HG03432 (cell line): Measurements from ENCODE around the gene MPND.
A peak's percentile ranks its signal among the peaks of the same experiment; 100 is the strongest.
"Not testable (repeated sequence)": the region's sequence is repeated elsewhere in the genome, so short reads cannot be mapped to it uniquely, and the experiment has no call there.

Experiments used
- ATAC-seq: cut with Tn5 transposase; IDR thresholded peaks from one replicate; pipeline ENCODE4 v1.9.1; 2021; ENCODE audit warnings: mild to moderate bottlenecking, moderate library complexity; ENCODE audit not compliant: unreplicated experiment

MPND gene

DNA sequence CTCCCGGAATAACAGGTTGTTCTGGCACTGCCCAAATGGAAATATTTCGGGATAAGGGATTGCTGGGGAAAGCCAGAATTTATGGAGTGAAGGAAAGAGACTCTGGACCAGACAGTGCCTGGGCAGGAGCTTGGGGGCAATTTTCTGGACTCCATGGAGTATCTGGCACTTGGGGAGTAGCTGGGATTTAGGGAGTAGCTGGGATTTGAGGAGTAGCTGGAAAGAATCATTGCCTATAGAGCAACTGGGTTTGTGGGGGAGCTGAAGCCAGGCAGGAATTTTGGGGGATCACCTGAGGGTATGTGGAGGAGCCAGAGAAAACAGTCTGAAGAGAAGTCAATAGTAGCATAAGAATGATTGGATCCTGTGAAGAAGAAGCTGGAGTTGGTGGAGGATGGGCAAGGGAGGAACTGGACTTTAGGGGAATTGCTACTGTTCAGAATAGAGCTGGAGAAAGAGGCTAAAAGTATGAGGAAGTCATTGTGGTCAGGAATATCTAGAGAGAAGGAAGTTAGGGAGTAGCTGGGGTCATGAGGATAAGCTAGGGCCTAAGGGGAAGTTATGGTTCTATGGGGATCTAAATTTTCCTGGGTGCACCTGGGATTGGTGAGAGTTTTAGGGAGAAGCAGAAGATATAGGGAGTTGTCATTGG lies 24.2 kb upstream of the MPND start:
- ATAC-seq = no peak

DNA sequence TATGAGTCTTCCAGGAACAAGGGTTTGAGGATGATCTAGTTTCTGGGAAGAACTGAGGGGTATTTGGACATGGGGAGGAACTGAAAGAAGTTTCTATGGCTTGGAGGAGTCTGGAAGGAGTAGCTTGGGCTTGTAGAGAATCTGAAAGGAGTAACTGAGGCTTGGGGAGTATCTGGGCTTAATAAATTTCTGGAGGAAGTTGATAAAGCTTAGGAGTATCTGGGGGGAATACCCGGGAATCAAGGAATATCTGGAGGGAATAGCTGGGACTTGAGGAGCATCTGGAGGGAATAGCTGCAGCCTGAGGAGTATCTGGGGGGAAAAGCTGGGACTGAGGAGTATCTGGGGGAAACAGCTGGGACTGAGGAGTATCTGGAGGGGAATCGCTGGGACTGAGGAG lies 22.9 kb upstream of the MPND start:
- ATAC-seq = no peak

DNA sequence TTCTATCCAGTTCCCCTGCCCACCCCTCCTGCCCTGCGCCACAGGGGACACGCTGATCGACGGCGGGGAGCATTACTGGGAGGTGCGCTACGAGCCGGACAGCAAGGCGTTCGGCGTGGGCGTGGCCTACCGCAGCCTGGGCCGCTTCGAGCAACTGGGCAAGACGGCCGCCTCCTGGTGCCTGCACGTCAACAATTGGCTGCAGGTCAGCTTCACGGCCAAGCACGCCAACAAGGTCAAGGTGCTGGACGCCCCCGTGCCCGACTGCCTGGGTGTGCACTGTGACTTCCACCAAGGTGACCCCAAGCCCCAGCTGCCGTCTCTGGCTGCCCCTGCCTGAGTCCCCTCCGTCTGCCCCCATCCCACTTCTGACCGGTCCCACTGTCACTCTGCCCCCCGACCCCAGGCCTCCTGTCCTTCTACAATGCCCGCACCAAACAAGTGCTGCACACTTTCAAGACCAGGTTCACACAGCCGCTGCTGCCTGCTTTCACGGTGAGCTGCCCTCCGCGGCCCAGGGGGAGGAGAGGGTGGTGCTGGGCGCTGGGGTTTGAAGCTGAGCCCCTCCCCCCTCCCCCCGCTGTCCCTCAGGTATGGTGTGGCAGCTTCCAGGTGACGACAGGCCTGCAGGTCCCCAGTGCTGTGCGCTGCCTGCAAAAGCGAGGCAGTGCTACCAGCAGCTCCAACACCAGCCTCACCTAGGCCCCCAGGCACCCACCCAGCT lies 20.3 kb upstream of the MPND start:
- ATAC-seq = no peak

DNA sequence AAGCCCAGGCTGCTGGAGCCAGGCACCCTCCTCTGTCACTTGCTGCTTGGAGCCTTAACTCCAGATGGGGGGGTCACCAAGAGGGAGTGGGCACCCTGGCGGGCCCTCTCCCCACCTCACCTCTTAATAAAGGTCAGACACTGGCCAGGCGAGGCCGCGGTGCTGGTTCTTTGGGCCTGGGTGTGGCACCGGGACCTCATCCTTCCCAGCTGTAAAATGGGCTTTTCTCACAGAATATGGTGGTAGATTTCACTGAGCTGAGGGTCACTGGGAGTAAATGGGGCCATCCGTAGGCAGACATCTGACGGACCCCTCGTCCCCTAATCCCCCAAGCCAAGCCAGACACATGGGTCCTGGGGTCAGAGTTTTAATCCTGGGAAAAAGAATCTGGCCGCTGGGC lies 19.7 kb upstream of the MPND start:
- no peak for ATAC-seq

DNA sequence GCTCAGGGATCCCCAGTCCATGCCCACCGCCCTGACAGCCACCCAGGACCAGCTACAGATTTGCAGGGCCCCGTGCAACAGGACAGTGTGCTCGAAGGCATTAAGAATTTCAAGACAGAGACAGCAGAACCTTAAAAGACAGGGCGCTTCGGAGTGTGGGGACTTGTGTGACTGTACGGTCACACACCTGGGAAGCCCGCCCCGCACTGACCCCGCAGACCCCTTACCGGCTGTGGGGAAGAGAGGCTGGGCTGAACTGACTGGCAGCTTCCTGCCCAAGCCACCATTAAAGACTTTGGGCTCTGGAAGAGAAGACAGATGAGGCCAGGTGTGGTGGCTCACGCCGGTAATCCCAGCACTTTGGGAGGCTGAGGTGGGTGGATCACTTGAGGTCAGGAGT lies 19.1 kb upstream of the MPND start:
- no peak for ATAC-seq

DNA sequence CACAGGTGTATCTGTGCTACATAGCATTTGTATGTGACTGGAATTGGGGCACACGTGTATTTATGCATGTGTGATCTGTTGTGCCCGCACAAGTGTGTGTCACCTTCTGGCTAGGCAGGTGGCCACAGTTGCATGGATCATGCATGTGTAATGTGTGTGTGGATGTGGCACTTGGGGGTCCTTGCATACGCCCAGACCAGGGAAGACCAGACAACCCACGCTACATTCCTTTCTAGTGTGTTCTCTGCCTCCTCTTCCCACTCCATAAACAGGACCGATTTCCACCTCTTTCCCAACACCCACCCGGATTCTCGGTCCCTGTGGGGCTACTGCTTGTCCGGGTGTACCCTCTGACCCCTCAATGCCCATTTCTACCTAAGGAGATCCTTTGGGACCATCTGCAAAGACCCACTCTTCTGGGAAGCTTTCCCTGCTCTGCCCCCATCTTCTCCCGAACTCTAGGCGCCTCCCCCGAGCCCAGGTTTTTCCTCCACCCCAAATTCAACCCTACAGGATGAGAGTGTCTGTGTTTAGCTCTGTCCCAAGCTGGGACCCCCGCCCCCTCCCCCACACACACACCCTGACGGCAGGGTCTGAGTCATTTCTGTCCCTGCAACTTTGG lies 17.0 kb upstream of the MPND start:
- ATAC-seq = no peak

DNA sequence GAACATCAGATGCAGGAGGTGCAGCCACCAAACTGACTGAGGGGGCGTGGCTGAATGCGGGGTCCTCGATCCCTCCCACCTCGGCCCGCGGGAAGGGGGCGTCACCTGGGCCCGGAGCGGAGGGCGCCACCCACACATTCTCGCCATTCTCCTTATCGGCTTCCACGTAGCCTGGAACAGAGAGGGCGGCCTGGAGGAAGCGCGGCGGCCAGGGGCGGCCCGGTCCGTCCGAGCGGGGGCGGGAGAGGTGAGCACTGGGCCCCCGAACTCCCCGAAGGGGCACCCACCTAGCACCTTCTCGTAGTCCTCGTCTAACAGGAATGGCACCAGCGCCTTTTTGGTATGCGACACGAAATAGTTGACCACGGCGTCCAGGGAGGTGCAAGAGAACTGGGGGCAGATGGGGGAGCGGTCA lies 16.5 kb upstream of the MPND start:
- no peak for ATAC-seq

DNA sequence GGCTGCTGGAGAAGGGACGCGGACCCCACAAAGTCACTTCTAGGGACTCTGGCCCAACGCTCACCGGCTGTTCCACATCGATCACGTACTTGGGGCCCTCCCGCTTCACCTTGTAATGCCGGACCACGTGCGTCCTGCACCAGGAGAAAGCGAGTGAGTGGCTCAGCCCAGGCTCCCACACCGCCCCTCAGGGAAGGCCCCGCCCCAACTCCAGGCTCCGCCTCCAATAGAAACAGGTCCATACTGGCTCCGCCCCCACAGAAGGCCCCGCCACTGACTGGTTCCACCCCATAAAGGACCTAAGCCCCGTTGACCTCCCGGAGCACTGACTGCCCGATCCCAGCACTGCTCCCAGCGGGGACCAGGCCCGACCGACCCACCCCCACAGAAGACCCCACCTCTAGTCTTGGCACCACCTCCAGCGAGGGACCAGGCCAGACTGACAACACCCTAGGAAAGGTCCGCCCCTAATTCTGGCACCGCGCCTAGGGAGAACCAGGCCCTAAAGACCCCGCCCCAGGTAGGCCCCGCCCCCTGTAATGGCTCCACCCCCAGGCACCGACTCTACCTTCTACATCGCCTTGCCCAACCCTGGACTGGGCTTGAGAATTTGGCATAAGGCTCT lies 16.0 kb upstream of the MPND start:
- ATAC-seq = peak; percentile 33

DNA sequence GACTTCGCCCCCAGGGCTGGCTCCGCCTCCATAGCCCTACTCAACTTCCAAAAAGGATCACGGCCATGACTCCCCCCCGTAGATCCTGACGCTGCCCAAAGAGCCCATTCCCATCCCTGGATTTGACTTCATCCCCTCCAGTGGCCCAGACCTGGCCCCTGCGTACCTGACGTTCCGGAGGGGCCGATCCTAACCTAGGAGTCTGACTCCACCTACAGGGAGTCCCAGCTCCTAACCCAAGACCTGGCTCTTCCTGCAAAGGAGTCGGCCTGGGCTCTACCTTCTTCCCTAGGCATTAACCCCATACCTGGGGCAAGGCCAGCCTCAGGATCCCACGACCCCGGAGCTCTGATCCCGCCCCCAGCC lies 15.5 kb upstream of the MPND start:
- peak; percentile 2 for ATAC-seq

DNA sequence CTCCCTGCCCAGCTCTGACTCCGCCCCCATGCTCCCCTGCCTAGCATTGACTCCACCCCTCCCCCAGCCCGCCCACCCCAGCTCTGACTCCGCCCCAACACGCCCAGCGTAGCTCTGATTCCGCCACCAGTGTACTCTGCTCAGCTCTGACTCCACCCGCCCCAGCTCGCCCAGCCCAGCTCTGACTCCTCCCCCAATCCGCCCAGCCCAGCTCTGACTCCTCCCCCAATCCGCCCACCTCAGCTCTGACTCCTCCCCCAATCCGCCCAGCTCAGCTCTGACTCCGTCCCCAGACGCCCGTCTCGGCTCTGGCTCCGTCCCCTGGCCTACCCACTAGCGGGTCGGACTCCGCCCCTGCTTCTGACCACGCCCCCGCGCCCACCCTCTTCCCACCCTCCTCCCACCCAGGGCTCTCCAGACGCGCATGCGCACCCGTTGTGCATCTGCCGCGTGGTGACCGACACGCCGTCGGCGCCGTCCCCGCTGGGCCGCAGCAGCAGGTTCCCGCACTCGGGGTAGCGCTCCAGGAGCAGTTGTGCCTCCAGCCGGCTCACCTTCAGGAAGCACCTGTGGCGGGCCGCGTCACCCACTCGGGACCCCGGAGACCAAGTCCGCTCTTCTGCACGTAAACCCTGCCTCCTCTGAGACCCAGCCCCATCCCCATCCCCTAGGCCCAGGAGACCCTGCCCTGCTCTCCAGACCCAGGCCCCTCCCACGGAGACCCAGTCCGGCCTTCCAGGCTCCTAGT lies 14.9 kb upstream of the MPND start:
- peak; percentile 77 for ATAC-seq

DNA sequence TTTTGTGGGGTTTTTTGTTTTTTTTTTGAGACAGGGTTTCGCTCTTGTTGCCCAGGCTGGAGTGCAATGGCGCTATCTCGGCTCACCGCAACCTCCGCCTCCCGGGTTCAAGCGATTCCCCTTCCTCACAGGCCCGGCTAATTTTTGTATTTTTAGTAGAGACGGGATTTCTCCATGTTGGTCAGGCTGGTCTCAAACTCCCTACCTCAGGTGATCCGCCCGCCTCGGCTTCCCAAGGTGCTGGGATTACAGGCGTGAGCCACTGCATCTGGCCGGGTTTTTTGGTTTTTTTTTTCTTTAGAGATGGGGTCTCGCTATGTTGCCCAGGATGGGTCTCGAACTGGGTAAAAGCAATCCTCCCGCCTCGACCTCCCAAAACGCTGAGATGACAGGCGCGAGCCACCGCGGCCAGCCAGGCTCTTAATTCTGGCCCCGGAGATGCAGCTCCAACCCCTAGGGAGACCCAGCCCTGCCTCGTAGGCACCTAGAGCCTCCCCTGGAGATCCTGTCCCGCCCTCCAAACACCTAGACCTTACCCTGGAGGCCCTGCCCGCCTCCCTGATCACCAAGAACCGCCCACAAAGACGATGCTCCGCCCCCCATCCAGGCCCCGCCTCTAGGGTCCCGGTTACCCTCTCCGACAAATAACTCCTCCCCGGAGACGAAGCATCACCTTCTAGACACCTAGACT lies 14.2 kb upstream of the MPND start:
- ATAC-seq = not testable (repeated sequence)

DNA sequence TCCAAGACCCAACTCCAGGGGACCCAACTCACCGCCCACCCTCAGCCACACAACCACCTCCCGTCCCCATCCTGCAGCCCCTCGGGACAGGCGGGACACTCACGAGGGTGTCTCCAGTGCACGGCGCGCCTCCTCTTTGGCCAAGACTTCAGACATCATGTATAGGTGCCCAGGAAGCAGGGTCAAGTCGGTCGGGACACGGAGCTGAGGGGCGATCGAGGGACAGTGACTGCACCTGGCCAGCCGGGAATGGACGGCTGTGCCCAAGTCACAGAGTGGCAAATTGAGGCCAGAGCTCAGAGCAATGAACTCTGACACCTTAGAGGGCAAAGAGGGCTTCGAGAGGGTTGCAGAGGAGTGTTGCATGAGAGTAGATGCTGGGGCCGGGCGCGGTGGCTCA lies 13.5 kb upstream of the MPND start:
- ATAC-seq = no peak

DNA sequence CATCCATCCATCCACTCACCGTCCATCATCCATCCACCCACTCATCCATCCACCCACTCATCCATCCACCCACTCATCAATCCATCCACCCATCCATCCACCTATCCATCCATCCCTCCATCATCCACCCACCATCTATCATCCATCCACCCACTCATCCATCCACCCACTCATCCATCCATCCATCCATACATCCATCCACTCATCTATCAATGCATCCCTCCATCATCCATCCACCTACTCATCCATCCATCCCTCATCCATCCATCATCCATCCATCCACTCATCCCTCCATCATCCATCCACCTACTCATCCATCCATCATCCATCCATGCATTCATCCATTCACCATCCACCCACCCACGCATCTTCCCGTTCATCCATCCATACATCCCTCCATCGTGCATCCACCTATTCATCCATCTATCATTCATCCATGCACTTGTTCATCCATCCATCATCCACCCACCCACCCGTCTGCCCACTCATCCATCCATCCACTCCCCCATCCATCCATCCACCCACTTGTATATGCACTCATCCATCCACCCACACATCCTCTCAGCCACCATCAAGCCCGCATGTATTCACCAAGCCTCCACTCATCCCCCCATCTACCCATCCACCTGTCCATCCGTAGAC lies 8.3 kb upstream of the MPND start:
- ATAC-seq = no peak

DNA sequence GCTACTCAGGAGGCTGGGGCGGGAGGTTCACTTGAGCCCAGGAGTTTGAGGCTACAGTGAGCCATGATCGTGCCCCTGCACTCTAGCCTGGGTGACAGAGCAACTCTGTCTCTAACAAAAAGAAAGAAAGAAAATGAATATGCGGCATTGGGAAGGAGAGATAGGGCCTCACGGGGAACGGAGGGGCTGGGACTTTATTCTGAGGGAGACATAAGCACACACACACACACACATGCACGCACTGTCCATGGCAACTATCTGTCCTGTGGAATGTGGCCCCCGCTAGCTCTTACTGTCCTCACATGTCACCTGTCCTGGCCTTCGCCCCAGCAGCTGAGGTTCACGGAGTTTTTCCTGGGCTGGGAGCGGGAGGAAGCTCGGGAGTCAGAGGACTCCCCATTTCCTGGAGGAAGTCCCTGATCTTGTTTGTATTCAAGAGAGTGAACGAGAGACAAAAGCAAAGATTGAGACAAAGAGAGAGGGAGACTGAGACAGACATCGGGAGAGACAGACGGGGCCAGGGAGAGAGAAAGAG lies 5.4 kb upstream of the MPND start:
- ATAC-seq = no peak

DNA sequence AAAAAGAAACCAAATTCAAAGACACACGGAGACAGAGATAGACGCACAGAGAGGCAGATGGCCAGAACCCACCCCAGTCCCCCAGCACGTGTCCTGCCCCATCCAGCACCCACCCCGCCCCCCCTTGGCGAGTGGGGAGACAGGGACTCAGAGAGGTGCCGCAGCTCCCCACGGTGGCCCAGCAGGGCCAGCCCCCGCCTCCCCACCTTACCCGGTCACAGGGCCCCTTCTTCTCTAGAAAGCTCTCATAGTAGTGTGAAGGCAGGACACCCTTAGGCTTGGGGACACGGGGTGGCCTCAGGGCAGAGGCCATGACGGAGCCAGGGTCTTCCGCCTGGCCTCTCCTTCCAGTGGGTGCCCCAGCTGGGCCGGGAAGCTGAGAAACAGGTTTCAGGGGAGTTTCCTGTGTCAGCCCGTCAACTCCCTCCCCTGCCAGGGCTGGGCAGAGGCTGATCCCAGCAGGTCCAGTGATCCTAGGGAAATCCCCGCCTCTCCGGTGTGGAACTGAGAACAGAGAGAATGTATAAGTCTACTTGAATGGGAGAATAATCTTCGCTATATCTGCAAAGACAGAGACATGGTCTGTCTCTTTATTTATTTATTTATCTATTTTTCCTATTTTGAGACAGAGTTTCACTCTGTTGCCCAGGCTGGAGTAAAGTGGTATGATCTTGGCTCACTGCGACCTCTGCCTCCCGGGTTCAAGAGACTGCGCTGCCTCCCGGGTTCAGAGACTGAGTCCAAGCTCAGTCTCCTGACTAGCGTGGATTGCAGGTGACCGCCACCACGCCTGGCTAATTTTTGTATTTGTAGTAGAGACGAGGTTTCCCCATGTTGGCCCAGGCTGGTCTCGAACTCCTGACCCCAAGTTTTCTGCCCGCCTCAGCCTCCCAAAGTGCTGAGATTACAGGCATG lies 4.7 kb upstream of the MPND start, which contains the start of gene STAP2:
STAP2 (minus strand) TSS at position 387 of the 915 bp plus-strand sequence; CDS start at position 313, 74 bp downstream.
- ATAC-seq = no peak

DNA sequence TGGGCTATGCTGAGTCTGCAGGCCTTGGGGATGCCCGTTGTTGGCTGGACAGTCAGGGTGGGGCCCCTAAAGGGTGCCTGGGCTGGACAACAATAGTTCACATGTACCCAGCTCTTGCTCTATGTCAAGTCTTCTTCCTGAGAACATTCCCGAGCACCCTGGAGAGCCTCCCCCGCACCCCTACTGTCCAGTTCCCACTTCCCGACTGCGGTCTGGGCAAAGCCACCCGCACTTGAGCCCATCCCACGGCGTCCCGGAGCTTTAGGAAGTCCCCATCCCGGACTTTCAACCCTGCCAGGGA lies 1.1 kb upstream of the MPND start:
- ATAC-seq = no peak

DNA sequence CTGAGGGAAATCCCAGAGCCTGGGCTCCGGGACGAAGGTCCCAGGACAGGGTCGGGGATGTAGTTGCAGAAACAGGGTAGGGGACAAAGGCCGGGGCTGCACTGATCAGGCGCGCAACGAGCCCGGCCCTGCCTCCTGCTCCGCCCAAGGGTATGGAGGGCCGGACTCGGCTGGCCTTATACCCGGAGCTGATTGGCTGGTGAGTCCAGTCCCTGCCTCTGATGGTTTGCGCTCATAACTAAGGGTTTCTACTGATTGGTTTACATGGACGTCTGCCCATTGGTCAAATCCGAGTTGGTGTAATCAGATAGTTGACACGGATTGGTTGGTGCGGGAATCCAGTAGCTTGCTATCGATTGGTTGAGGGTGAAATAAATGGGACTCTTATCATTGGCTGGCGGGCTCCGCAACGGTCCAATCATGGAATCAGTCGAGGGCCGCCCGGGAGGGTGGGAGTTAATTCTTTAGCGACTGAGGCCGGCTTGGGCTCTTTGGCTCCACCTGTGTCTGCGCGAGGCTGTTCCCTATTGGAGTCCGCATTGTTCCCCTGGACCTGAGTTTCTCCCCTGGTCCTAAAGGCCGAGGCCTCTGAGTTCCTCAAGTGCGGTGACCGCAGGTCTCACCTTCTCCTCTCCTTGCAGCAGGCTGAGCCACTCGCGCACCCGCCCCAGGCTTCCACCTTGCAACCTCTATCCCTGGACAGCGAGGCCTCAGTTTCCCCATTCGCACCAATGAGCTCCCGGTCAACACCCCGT lies 570 bp upstream of the MPND start:
- peak; percentile 79 for ATAC-seq

DNA sequence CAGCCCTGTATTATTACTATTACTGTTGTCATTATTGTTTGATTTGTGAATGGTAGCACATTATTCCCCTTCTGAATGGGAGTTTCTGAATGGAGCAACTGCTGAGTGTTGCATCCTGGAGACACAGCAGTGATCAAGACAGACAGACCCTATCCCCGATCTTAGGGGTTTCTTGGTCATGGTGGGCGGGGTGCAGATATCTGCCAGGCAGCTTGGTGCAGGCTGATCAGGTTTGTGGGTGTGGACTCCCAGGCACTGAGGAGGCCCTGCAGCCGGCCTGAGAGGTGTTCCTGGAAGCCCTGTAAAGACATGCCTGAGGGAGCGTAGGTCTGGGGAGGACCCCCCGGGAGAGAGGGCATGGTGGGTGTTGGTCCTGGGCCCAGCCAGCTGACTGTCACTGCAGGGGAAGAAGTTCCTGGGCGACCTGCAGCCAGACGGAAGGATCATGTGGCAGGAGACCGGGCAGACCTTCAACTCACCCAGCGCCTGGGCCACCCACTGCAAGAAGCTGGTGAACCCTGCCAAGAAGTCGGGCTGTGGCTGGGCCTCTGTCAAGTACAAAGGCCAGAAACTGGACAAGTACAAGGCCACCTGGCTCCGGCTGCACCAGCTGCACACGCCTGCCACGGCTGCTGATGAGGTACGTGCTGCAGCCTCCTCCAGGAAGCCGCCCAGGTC lies 2.1 kb downstream of the MPND start:
- ATAC-seq = no peak
